ENCODE data around the gene AEBP2.

The AEBP2 gene

DNA sequence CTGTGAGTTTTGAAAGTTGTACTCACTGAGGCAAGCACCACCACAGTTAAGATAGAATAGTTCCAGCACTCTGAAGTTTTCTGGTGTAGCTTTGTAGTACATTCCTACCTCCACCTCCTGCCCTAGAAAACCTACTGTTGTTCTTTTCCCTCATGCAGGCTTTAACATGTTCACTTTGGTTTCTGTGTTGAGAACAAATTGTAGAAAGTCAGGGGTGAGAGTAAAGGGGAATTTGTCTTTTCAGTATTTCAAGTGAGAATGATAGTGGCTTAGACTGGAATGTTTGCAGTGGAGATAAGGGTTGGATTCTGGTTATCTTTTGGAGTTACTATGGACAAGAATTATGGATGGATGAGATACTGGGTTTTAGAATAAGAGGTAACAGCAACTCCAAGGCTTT lies 67.2 kb downstream of the AEBP2 start:
- DNase-seq (ENCODE audit: low read depth in 2 of 2), result no peak

DNA sequence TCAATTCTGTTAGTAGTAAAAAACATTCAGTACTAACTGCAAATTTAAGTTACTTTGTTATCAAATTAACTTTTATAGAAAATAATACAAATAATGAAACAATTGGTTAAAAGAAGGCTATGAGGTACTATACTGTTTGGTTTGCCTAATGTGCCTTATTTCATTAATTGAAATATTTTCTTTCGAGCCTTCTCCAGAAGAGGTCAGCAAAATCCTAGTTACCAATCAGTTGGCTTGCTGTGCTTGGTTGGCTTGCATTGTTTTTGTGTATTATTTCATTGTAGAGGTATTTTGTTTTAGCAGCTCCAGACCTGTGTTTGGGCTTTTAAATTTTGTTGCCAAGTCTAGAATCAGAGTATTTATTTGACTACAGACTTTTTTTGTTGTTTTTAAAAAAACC lies 68.5 kb downstream of the AEBP2 start:
- no peak for DNase-seq (ENCODE audit: low read depth in 2 of 2)

DNA sequence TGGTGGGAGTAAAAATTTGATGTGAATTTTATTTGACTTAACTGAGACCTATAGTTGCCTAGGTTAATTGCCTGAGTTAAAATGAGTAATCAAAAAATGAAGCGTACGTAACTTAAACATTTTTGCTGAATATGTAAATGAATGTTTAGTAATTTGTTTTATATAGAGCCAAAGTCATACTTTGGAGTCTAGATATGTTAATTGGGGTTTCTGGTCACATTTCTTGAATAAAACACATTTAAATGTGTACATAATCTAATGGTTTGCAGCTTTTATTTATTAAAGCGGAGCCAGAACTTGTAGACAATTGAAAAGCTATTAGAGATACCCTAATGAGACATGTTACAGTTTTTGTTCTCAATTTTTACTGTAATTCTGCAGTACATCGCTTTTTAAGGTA lies 71.2 kb downstream of the AEBP2 start:
- no peak for DNase-seq (ENCODE audit: low read depth in 2 of 2)

- no peak for DNase-seq (ENCODE audit: low read depth in 2 of 2)
These were observed 75.9 kb downstream of the AEBP2 start for GRCh38 chr12:19515179-19515578.

GRCh38 chr12:19517583-19517982 lies 78.3 kb downstream of the AEBP2 start:
- no peak for DNase-seq (ENCODE audit: low read depth in 2 of 2)

DNA sequence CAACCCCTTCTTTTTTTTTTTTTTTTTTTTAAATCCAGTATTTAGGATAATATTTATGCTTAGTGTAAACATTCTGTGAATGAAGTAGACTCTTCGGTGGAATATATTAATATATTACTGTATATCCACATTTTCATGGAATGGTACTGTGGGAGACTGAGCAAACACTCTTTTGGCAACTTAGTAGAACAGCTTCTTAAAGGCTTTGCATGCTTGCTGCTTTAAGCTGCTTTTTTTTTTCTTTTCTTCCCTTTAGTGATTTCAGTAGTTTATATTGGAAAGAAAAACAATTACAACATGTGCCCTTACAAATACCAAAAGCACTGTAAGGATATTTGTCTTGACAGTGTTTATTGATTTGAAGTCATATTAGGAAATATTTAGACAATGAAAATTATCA lies 78.9 kb downstream of the AEBP2 start:
- no peak for DNase-seq (ENCODE audit: low read depth in 2 of 2)

DNA sequence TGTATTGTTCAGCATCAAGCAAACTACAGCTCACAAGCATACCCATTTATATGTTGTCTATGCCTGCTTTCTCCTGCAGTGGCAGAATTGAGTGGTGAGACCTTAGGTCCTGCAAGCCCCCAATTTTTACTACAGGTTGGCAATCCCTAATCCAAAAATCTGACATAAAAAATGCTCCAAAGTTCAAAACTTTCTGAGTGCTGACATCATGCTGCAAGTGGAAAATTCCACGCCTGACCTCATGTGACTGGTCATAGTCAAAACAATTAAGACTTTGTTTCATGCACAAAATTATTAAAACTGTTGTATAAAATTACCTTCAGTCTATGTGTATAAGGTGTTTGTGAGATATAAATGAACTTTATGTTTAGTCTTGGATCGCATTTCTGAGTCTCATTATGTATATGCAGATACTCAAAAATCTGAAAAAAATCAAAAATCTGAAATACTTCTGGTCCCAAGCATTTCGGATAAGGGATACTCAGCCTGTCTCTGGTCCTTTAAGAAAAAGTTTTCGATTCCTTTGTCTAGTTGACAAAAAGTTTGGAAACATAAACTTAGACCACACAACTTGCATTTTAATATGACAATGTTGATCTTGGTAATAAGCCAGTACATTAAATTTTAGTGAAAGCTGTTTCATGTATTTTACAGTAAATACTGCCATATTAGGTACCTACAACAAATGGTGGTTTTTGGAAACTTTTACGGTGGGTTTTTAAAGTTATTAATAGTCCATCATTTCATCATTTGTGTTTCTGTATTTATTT lies 81.5 kb downstream of the AEBP2 start:
- no peak for DNase-seq (ENCODE audit: low read depth in 2 of 2)

DNA sequence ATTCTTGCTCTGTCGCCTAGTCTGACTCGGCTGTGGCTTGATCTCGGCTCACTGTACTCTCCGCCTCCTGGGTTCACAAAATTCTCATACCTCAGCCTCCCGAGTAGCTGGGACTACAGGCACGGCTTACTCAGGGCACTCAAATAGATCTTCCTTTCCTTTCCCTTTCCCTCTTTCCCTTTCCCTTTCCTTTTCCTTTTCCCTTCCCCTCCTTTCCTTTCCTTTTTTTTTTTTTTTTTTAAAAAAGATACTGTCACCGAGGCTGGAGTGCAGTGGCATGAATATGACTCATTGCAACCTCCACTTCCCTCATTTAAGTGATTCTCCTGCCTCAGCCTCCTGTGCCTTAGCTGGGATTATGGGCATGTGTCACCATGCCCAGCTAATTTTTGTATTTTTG lies 86.0 kb downstream of the AEBP2 start:
- no peak for DNase-seq (ENCODE audit: low read depth in 2 of 2)

DNA sequence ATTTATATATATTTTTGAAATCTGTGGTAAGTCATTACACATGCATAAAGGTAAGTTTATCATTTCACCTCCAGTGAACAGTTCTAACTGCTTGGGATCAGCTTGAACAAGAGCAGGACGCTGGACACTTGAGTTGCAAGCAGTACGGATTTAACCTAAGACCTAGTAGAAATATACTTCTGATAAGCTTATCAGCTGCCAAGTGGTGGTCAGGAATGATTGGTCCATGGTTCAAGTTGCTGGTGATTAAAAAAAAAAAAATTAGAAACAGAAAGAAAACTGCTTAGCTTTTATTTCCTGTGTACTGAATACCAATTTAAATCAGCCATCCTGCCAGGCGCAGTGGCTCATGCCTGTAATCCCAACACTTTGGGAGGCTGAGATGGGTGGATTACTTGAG lies 88.6 kb downstream of the AEBP2 start:
- DNase-seq (ENCODE audit: low read depth in 2 of 2), result no peak

DNA sequence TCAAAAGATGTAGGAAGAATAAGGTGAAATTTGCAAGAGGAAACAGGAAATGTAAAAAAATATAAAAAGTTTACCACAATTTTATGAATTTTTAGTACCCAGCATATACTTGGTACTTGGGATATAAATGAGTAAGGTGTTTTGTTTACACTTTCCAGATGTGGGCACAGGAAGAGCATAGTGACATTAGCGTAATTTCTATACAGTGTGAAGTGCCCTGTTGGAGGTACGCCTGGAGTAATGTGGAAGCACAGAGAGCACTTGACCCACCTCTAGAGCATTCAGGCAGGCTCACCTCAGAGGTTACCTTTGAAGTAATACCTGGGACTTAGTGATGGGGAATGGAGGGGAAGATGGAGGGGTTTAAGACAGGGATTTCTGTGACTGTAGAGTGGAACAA lies 89.5 kb downstream of the AEBP2 start:
- DNase-seq (ENCODE audit: low read depth in 2 of 2), result no peak

DNA sequence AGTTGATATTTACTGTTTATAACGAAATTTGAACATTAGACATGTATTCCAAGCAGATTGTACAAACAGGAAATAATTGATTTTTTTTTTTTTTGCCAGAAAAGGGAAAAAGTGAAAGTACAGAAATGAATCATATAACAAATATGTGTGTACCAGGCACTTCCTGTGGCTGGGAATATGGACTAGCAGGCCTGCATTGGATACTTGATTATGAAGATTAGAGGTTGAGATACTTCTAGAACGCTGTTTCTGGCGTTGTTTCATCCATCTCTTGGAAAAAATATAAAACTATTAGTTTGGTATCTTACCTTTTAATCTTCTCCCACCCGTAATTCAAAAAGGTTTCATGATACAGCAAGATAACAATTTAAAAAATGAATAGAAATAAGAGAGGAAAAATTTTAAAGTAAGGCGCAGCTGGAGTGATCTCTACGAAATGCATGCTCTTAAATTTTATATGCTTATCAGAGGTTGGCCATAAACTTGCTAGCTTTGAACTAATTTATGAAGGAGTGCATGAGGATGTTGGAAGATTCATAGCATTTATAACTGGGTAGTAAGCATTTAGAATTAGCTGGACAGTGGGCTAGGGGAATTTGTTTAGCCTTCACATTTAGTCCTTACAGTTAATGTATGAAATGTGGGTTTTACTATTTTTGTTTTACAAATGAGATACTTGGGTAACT lies 90.8 kb downstream of the AEBP2 start:
- no peak for DNase-seq (ENCODE audit: low read depth in 2 of 2)

DNA sequence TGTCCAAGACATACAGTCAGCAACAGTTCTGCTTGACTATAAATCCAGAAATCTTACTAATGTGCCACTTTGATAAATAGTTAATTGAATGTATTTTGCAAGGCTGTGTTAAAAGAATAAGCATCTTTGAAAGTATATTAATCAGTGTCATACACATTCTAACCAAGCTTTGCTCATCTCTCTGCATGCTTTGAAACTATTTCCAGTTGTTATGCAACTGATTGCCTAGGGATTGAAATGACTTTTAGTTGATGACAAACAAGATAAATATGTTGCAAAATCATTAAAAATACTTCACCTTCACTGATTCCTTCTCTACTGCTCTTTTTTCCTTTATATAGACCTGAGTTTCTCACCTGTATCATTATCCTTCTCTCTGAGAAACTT lies 91.3 kb downstream of the AEBP2 start:
- DNase-seq (ENCODE audit: low read depth in 2 of 2), result no peak

DNA sequence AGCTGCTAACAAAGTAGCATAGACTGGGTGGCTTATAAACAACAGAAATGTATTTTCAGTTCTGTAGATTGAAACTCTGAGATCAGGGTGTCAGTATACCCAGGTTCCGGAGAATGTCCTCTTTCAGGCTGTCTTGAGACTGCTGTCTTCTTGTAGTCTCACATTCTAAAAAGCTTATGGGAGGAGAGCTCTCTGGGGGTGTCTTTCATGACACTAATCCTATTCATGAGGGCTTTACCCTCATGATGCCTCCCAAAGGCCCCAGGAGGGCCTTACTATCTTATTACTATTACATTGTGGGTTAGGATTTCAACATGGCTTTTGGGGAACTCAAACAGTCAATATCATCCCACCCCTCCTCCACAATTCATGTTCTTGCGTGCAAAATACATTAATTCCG lies 94.3 kb downstream of the AEBP2 start:
- DNase-seq (ENCODE audit: low read depth in 2 of 2), result no peak

DNA sequence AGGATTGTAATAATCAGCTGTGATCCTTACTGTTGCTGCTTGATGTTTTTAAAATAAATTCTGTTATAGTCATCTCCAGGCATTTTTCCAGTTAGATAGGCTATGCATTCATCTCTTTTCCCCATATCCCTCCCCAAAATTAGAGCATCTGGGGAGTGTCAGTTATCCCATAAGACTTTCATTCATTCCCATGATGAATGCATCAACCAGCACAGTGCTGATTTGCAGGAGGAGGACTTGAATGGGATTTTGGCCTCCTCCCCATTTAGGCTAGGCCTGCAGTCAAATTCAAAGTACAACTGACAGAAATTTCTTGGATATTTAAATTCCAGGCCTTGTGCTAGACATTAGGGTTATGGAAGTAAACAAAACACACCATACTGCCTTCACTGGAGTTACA lies 99.8 kb downstream of the AEBP2 start:
- no peak for DNase-seq (ENCODE audit: low read depth in 2 of 2)

- DNase-seq (ENCODE audit: low read depth in 2 of 2), result no peak
These were observed 100.5 kb downstream of the AEBP2 start for GRCh38 chr12:19539836-19540235.

DNA sequence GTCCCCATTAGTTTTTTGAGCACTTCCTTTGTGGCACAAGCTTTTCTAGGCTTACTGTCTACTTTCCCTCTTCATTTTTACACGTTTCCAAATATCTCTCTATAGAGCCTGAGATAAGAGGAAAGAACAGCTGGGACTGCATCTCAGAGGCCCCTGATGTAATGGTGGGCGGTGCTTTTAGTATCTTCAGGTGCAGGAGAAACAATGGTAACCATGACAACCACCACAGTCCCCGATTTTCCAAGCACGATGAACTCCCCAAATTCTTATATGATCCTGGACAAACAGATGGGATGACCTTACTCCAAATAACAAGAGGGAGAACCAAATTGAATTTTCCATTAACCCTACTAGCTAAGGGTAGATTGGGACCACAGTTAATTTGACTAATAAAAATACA lies 103.3 kb downstream of the AEBP2 start:
- no peak for DNase-seq (ENCODE audit: low read depth in 2 of 2)

- no peak for DNase-seq (ENCODE audit: low read depth in 2 of 2)
These were observed 105.1 kb downstream of the AEBP2 start for GRCh38 chr12:19544353-19544752.

DNA sequence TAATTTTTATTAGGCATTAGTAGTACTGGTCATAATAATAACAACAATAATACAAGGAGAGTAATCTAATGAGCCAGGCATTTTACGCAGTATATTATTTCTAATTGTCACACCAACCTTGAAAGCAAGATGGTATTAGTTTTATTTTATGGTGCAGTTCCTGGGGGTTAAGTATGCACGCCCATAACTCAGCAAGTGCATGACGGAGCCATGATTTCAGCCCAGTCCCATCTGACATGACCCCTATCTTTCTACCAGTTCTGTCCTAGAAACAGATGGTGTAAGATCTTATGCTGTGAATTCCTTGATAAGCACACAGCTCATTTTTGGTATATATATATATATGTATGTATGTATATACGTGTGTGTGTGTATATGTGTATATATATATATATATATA lies 106.0 kb downstream of the AEBP2 start:
- no peak for DNase-seq (ENCODE audit: low read depth in 2 of 2)

DNA sequence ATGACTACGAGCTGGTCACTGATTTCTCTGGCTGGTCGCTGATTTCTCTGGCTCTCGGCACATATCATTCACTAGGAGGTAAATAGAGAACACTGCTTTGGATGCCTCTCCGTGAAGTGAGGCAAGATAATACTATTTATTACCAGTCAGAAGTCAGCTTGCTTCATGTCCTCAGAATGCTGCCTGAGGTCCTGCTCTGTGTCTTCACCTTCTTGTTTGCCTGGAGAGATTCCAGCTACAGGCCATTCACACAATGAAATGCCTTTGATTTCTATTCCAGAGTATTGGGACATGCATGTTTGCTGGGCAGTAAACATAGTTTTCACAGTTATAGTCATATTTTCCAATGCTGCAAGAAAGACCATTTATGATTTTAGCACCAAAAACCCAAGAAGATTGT lies 106.7 kb downstream of the AEBP2 start:
- no peak for DNase-seq (ENCODE audit: low read depth in 2 of 2)

DNA sequence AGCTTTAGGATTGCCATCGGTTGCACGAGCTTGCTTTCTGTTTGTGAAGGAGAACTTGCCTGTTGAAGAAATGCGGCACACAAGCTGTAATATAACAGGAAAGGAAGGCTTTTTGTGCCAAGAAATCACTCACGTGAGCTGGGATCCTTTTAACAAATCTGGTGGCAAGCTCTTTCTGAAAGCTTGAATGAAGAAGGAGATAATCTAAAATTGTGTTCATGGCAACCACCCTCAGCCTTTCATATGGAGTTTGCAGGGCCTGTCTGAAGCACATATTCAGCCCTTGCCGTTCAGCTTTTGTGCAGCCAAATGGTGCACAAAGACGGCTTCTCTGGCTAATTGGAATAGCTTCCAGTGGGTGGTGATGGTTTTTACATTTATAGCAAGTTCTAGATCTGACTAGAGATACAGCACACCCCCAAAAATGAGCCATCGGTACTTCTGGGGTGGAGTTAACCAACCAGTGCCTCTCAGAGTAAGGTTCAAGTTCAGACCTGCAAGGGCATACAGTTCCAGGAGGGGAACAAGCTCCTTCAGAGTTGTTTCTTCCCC lies 107.4 kb downstream of the AEBP2 start:
- DNase-seq (ENCODE audit: low read depth in 2 of 2), result no peak

DNA sequence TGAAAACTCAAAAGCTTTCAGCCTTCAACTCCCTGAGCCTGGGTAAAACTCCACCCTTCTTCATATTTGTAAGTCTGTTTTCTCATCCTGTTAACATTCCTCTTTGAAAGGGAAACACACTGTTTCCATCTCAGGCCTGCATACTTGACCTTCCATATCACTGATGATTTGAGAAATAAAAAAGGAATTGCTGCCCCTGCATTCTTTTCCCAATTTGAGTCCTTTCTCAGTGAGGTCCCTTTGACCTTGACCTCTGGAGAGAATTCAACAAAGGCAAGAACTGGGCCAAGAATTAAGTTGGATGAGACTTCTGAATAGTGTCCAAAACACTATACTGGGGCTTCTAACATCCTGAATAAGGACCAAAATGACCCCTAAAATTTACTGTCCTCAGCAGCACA lies 108.0 kb downstream of the AEBP2 start:
- no peak for DNase-seq (ENCODE audit: low read depth in 2 of 2)

GRCh38 chr12:19548834-19549233 lies 109.5 kb downstream of the AEBP2 start:
- DNase-seq (ENCODE audit: low read depth in 2 of 2), result no peak

DNA sequence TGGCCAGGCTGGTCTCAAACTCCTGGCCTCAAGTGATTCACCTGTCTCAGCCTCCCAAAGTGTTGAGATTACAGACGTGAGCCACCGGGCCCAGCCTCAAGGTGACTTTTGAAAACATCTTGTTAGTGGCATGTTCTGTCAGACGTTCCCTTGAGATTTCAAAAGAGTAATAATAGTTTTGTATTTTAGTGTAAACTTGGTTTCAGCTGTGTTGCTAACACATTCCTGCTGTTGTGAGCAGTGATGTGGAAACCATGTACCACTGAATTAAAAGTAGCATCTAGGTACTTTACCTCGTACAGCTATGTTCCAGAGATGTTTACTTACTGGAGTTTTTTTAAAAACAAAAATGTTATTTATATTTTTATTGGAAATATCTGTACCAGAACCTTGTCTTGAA lies 111.3 kb downstream of the AEBP2 start:
- no peak for DNase-seq (ENCODE audit: low read depth in 2 of 2)

Data from activated CD4-positive, alpha-beta T cell treated with anti-CD3 and anti-CD28 coated beads for 24 hours (primary cell).